Omental fat pad (tissue), 4 donors: ENCODE data around the gene OBSCN. TPM values are rescaled to one million over a fixed set of nuclear protein-coding genes. Genes with fewer than 3 reads are reported as not detected.

Source experiments
- ATAC-seq: fragments of 150-250 bp; one replicate; pipeline ENCODE4 v1.9.1; 2016; ENCODE audit warnings: mild to moderate bottlenecking, moderate library complexity; ENCODE audit not compliant: low FRiP score
- DNase-seq: peaks from one replicate; pipeline ENCODE4 v3.0.0-alpha.2; 2019; ENCODE audit warnings: low spot score
- CTCF ChIP-seq, 3 donors: fragments of 450-650 bp; IDR thresholded peaks; one replicate each; pipeline ENCODE4 v1.5.1; 2016 to 2017; ENCODE audit warnings: antibody characterized with exemption in 3 of 3, mild to moderate bottlenecking in 3 of 3, moderate library complexity in 2 of 3
- total RNA-seq, 4 donors: library from RNA; depleted of rRNA; stranded (reverse); fragments of >200 nt; gene quantifications; one replicate each; pipeline ENCODE4 v1.1.0, GENCODE V29; 2016

OBSCN gene
- total RNA-seq, 4 donors from 2014 or later = 5.4 to 26.0 (median 9.7) TPM

- no peak for ATAC-seq
- no peak for TF ChIP-seq CTCF (IDR thresholded peaks at IDR 0.05)
Observed at GRCh38 chr1:228356897-228357680, 149.2 kb downstream of the OBSCN start.

DNA sequence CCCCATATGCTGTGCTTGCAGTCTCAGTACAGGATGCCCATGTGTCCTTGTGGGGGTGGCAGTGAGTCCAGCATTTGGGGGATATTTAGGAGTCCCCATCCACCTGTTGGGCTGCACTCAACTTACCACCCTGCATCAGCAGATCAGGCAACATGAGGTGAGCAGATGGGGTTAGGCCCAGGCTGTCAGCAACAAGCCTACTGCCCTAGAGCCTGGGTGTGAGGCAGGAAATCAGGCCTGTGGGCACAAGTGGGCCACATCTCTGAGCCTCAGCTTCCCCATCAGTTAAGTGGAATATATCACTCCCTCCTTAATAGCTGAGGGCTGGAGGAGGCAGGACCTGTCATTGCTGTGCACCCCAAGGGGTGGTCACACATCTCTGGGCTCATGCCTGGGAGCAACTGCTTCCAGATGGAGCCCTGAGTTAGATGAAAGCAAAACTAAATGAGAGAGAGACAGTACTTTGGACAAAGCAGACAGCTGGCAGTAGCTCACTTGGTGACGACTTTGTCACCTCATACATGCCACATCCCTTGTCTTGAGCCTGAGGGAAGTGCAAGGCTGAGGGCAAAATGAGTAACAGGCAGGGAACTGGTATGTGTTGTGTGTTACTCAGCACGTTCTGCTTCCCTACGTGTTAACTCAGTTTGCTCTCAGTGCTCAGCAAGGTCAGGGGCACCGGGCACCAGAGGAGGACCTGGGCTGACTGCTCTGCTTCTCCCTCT lies 150.4 kb downstream of the OBSCN start:
- DNase-seq (no peak), ATAC-seq (no peak)
- TF ChIP-seq CTCF (IDR thresholded peaks at IDR 0.05) = no peak

More at GRCh38 chr1:228356897-228357680, 149.2 kb downstream of the OBSCN start:
- DNase-seq = no peak

GRCh38 chr1:228358764-228359612 lies 151.1 kb downstream of the OBSCN start:
- no peak for TF ChIP-seq CTCF (IDR thresholded peaks at IDR 0.05)
- ATAC-seq (no peak), DNase-seq (no peak)

DNA sequence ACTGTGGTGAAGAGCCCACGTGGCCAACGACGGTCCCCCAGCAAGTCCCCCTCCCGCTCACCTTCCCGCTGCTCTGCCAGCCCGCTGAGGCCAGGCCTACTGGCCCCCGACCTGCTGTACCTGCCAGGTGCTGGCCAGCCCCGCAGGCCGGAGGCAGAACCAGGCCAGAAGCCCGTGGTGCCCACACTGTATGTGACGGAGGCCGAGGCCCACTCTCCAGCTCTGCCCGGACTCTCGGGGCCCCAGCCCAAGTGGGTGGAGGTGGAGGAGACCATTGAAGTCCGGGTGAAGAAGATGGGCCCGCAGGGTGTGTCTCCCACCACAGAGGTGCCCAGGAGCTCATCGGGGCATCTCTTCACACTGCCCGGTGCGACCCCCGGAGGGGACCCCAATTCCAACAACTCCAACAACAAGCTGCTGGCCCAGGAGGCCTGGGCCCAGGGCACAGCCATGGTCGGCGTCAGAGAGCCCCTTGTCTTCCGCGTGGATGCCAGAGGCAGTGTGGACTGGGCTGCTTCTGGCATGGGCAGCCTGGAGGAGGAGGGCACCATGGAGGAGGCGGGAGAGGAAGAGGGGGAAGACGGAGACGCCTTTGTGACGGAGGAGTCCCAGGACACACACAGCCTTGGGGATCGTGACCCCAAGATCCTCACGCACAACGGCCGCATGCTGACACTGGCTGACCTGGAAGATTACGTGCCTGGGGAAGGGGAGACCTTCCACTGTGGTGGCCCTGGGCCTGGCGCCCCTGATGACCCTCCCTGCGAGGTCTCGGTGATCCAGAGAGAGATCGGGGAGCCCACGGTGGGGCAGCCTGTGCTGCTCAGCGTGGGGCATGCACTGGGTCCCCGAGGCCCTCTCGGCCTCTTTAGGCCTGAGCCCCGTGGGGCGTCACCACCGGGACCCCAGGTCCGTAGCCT lies 152.0 kb downstream of the OBSCN start:
- DNase-seq = no peak
- no peak for TF ChIP-seq CTCF (IDR thresholded peaks at IDR 0.05)
- ATAC-seq = no peak

DNA sequence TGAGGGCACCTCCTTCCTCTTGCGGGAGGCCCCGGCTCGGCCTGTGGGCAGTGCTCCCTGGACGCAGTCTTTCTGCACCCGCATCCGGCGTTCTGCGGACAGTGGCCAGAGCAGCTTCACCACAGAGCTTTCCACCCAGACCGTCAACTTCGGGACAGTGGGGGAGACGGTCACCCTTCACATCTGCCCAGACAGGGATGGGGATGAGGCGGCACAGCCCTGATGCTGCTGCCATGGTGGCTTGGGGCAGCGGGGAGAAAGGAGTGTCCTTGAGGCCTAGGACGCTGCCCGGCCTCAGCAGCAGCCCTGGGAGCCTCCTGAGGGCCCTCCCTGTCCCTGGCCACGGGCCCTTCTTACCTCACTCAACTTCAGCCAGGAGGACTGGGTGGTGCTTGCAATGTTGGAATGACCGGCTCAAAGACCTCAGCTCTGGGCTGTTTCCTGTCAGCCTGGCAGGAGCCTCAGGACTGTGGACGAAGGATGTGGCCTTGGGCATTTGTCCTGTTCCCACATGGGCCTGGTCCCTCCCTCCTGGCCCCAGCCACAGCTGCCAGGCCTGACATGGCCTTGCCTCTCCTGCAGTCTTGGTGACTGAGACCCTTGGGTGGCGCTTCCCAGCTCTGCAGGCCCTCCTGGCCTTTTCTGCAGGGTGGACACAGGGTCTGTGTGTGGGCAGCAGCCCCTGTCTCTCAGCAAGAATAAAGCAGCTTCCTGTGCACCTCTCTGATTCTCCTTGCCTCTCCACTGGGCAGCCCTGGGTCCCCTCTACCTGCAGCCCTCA lies 152.9 kb downstream of the OBSCN start:
- no peak for TF ChIP-seq CTCF (IDR thresholded peaks at IDR 0.05)
- ATAC-seq (no peak), DNase-seq (no peak)
